H1 (cell line): Measurements from ENCODE around the gene SLC9A5. TPM values are rescaled to one million over a fixed set of nuclear protein-coding genes. Genes with fewer than 3 reads are reported as not detected.

Source experiments
- CTCF ChIA-PET: fragments of 300-600 bp; sonication (Branson Sonifier 250); formaldehyde crosslinking; loops from one replicate; lab custom pipeline; 2021; ENCODE audit not compliant: partially characterized antibody; lab: Charles Lee
- POLR2A ChIA-PET: fragments of 300-600 bp; sonication (Branson Sonifier 250); formaldehyde crosslinking; loops from one replicate; lab custom pipeline; 2021; ENCODE audit warnings: inconsistent platforms; ENCODE audit not compliant: partially characterized antibody; lab: Charles Lee
- DNase-seq, 2 experiments: peaks; one replicate each; pipeline versions ENCODE4 v3.0.0 to v3.0.0-alpha.2; 2010 to 2022; ENCODE audit warnings: low spot score in 2 of 2, low read depth in 1 of 2, mixed read lengths in 1 of 2
- FAIRE-seq: peaks from 2 replicates; lab custom pipeline; 2011; peaks lifted over from hg19 to GRCh38; lab: Jason Lieb, UNC
- H2AFZ ChIP-seq: 2 replicates; pipeline ENCODE4 v1.8.1; 2012; ENCODE audit warnings: low read length, inconsistent platforms
- H2AK5ac ChIP-seq: 2 replicates; pipeline ENCODE4 v1.6.1; 2013; ENCODE audit warnings: low read depth, low read length
- H2BK120ac ChIP-seq: replicated peaks from 2 replicates; pipeline ENCODE3; 2013; ENCODE audit warnings: low read depth, low read length, inconsistent platforms
- H2BK12ac ChIP-seq: 2 replicates; pipeline ENCODE4 v1.6.1; 2013; ENCODE audit warnings: low read depth, low read length
- H2BK15ac ChIP-seq: 2 replicates; pipeline ENCODE4 v1.6.1; 2013; ENCODE audit warnings: low read length
- H2BK20ac ChIP-seq: 2 replicates; pipeline ENCODE4 v1.6.1; 2013; ENCODE audit warnings: low read length
- H2BK5ac ChIP-seq: 2 replicates; pipeline ENCODE4 v1.6.1; 2013; ENCODE audit warnings: low read depth, low read length
- H3K14ac ChIP-seq: 2 replicates; pipeline ENCODE4 v1.6.1; 2013; ENCODE audit warnings: inconsistent platforms; ENCODE audit not compliant: insufficient read length
- H3K18ac ChIP-seq: 2 replicates; pipeline ENCODE4 v1.6.1; 2013; ENCODE audit warnings: low read length; ENCODE audit errors: extremely low read depth
- H3K23ac ChIP-seq: 2 replicates; pipeline ENCODE4 v1.6.1; 2013; ENCODE audit warnings: inconsistent platforms; ENCODE audit not compliant: insufficient read length
- H3K23me2 ChIP-seq: 2 replicates; pipeline ENCODE4 v1.6.1; 2013; ENCODE audit warnings: low read depth, low read length
- H3K27ac ChIP-seq: 2 replicates; pipeline ENCODE4 v1.6.1; 2011; ENCODE audit warnings: low read depth, low read length, inconsistent platforms
- H3K27me3 ChIP-seq, 4 experiments: replicated peaks in 1 of 4; 1 replicate in 1 of 4; 2 replicates in 3 of 4; pipeline versions ENCODE4 v1.6.1 to v1.8.1; 2011 to 2013; ENCODE audit warnings: low read length in 3 of 4, mild to moderate bottlenecking in 3 of 4, inconsistent platforms in 2 of 4, mixed read lengths in 2 of 4, moderate library complexity in 1 of 4; ENCODE audit not compliant: control insufficient read depth in 3 of 4, insufficient read depth in 3 of 4; ENCODE audit errors: extremely low read depth in 1 of 4
- H3K36me3 ChIP-seq, 4 experiments: 2 replicates each; pipeline versions ENCODE4 v1.6.1 to v1.8.1; 2011 to 2013; ENCODE audit warnings: mild to moderate bottlenecking in 4 of 4, low read length in 3 of 4, moderate library complexity in 2 of 4, control low read depth in 1 of 4, inconsistent platforms in 1 of 4; ENCODE audit not compliant: insufficient read depth in 4 of 4, control insufficient read depth in 2 of 4
- H3K4ac ChIP-seq: replicated peaks from 2 replicates; pipeline ENCODE3; 2013; ENCODE audit warnings: low read length, low read depth, mixed read lengths, inconsistent platforms; ENCODE audit not compliant: insufficient read length
- H3K4me1 ChIP-seq, 4 experiments: replicated peaks in 1 of 4; 1 replicate in 1 of 4; 2 replicates in 3 of 4; pipeline versions ENCODE4 v1.6.1 to v1.8.1; 2011 to 2013; ENCODE audit warnings: low read length in 3 of 4, inconsistent platforms in 2 of 4, mixed read lengths in 1 of 4; ENCODE audit not compliant: insufficient read depth in 4 of 4, control insufficient read depth in 3 of 4
- H3K4me2 ChIP-seq, 2 experiments: 2 replicates each; pipeline versions ENCODE4 v1.6.1 to v1.8.1; 2011 to 2013; ENCODE audit warnings: low read depth in 2 of 2, low read length in 2 of 2, control low read depth in 1 of 2, inconsistent platforms in 1 of 2, mild to moderate bottlenecking in 1 of 2; ENCODE audit not compliant: insufficient read depth in 1 of 2
- H3K4me3 ChIP-seq, 4 experiments: fragments of 200-600, 300-600 bp in 1 of 4; sonication (generic), shearing (Covaris generic), sonication (Bioruptor Twin) in 1 of 4; 2 replicates each; pipeline versions ENCODE4 v1.5.1 to v1.8.1; 2011 to 2016; ENCODE audit warnings: low read length in 4 of 4, low read depth in 3 of 4, control low read depth in 2 of 4, inconsistent platforms in 2 of 4, mild to moderate bottlenecking in 2 of 4, mixed read lengths in 1 of 4, moderate library complexity in 1 of 4; ENCODE audit not compliant: insufficient read depth in 2 of 4; ENCODE audit errors: extremely low read depth in 1 of 4
- H3K56ac ChIP-seq: replicated peaks from 2 replicates; pipeline ENCODE3; 2013; ENCODE audit warnings: low read depth, mild to moderate bottlenecking, mixed read lengths, low read length, inconsistent platforms; ENCODE audit not compliant: insufficient read length
- H3K79me1 ChIP-seq: 2 replicates; pipeline ENCODE4 v1.6.1; 2013; ENCODE audit warnings: low read depth, low read length, control low read depth
- H3K79me2 ChIP-seq, 2 experiments: 2 replicates each; pipeline versions ENCODE4 v1.6.1 to v1.8.1; 2012 to 2013; ENCODE audit warnings: low read length in 2 of 2, mild to moderate bottlenecking in 2 of 2, inconsistent platforms in 1 of 2; ENCODE audit not compliant: insufficient read depth in 2 of 2, control insufficient read depth in 1 of 2
- H3K9ac ChIP-seq, 4 experiments: replicated peaks in 1 of 4; 1 replicate in 1 of 4; 2 replicates in 3 of 4; pipeline versions ENCODE4 v1.6.1 to v1.8.1; 2011 to 2013; ENCODE audit warnings: low read depth in 3 of 4, low read length in 3 of 4, control low read depth in 2 of 4, mild to moderate bottlenecking in 2 of 4, moderate library complexity in 2 of 4, inconsistent platforms in 1 of 4; ENCODE audit errors: extremely low read depth in 1 of 4
- H3K9me3 ChIP-seq, 2 experiments: 2 replicates each; pipeline versions ENCODE4 v1.6.1 to v1.8.1; 2012 to 2013; ENCODE audit warnings: mild to moderate bottlenecking in 2 of 2, moderate library complexity in 2 of 2, control low read depth in 1 of 2, inconsistent platforms in 1 of 2, low read depth in 1 of 2, low read length in 1 of 2, mixed read lengths in 1 of 2; ENCODE audit not compliant: insufficient read depth in 2 of 2
- H4K20me1 ChIP-seq, 2 experiments: replicated peaks in 1 of 2; 2 replicates each; pipeline versions ENCODE3 to v1.8.1; 2011 to 2013; ENCODE audit warnings: inconsistent platforms in 2 of 2, low read length in 2 of 2, mild to moderate bottlenecking in 1 of 2; ENCODE audit not compliant: insufficient read depth in 2 of 2, control insufficient read depth in 1 of 2
- H4K5ac ChIP-seq: 2 replicates; pipeline ENCODE4 v1.6.1; 2013; ENCODE audit warnings: low read length, low read depth, mixed read lengths, inconsistent platforms; ENCODE audit not compliant: insufficient read length
- H4K8ac ChIP-seq: 2 replicates; pipeline ENCODE4 v1.8.0; 2013; ENCODE audit warnings: mild to moderate bottlenecking, moderate library complexity, low read length, inconsistent platforms; ENCODE audit not compliant: insufficient read depth; ENCODE audit errors: extremely low read depth
- H4K91ac ChIP-seq: replicated peaks from 2 replicates; pipeline ENCODE3; 2013; ENCODE audit warnings: low read length, mixed read lengths, inconsistent platforms; ENCODE audit not compliant: insufficient read length
- CREB1 ChIP-seq: IDR thresholded peaks from 2 replicates; pipeline ENCODE4 v1.6.1; 2012; ENCODE audit warnings: inconsistent platforms
- HDAC6 ChIP-seq: IDR thresholded peaks from one replicate; pipeline ENCODE4 v1.7.1; 2012; ENCODE audit warnings: low read depth, mild to moderate bottlenecking, inconsistent platforms, low read length, moderate library complexity
- JUN ChIP-seq: IDR thresholded peaks from 2 replicates; pipeline ENCODE4 v1.6.1; 2011; ENCODE audit warnings: low read depth, mild to moderate bottlenecking, improper control_type of control experiment, low read length
- KDM4A ChIP-seq: IDR thresholded peaks from one replicate; pipeline ENCODE4 v1.7.1; 2012; ENCODE audit warnings: low read depth, mild to moderate bottlenecking, moderate library complexity, low read length, inconsistent platforms; ENCODE audit not compliant: severe bottlenecking
- SP4 ChIP-seq: IDR thresholded peaks from 2 replicates; pipeline ENCODE4 v1.6.1; 2012; ENCODE audit warnings: low read length, inconsistent platforms
- ZNF274 ChIP-seq: IDR thresholded peaks from 2 replicates; pipeline ENCODE4 v1.7.0; 2012; ENCODE audit warnings: low read length, borderline replicate concordance; ENCODE audit errors: extremely low read depth
- WGBS, 2 experiments: shearing (Covaris generic) in 1 of 2; methylation state at CpG; one replicate each; pipeline versions ENCODE4 v1.1.6 to v1.1.7; 2013 to 2015; ENCODE audit warnings: low lambda C conversion rate in 2 of 2, mixed read lengths in 2 of 2, inconsistent platforms in 1 of 2, low coverage in 1 of 2, missing lambda C conversion rate in 1 of 2; ENCODE audit not compliant: insufficient replicate concordance in 2 of 2, insufficient coverage in 1 of 2, insufficient read length in 1 of 2; ENCODE audit errors: extremely low coverage in 1 of 2, missing lambda C conversion rate in 1 of 2; 5-methylcytosine and 5-hydroxymethylcytosine counted together
- polyA plus RNA-seq, 7 experiments: library from polyadenylated mRNA; depleted of rRNA in 3 of 7; stranded (reverse) in 5 of 7; unstranded in 2 of 7; fragments of >200 nt in 5 of 7; fragments of 200-250 nt in 2 of 7; gene quantifications; 1 replicate in 5 of 7; 2 replicates in 1 of 7; 4 replicates in 1 of 7; pipeline versions ENCODE4 v1.2.1 to v1.2.3, GENCODE V29; 2011 to 2013; ENCODE audit warnings: missing spikeins in 2 of 7, mixed read lengths in 2 of 7
- total RNA-seq: library from RNA; stranded (reverse); fragmentation: NEBNext Ultra II Directional; extraction: Animal tissue kit (Norgen Biotek cat#: 25700); gene quantifications from 2 replicates; pipeline ENCODE4 v1.2.1, GENCODE V29; 2021

The SLC9A5 gene
- total and polyA plus RNA-seq, 2 of the 8 experiments (the other 6 are each of a cell fraction or from before 2014, with no cell fraction given): 7.9 to 8.6 TPM

GRCh38 chr16:67250045-67250327 is 1.2 kb downstream of the SLC9A5 start:
- H3K9me3 ChIP-seq: no peaks in the 10 kb centered on the region
- peaks cover 12% of the 10 kb centered on the region; the same call in 1 of the 2 replicates for H3K23me2 ChIP-seq
- H4K8ac ChIP-seq: no peak overlapping the region
- H3K14ac ChIP-seq: no peak overlapping the region
- H3K23ac ChIP-seq: no peak overlapping the region
- peaks cover 0 to 21% (median 13%) of the 10 kb centered on the region in 4 experiments; a peak in 5 of 7 replicates for H3K27me3 ChIP-seq
- H2BK20ac ChIP-seq: no peak overlapping the region
- no peak overlapping the region for H3K18ac ChIP-seq
- H2BK120ac ChIP-seq: no peak overlapping the region
- no peak overlapping the region for H3K9ac ChIP-seq
- no peak overlapping the region for H3K56ac ChIP-seq
- H2AFZ ChIP-seq: no peak overlapping the region
- no peak overlapping the region for H2BK5ac ChIP-seq
- H2BK15ac ChIP-seq: no peak overlapping the region
- H3K36me3 ChIP-seq: peaks cover 0 to 2% (median 0%) of the 10 kb centered on the region in 4 experiments; a peak in 2 of 8 replicates
- H3K79me2 ChIP-seq: peaks cover 0 to 3% of the 10 kb centered on the region in 2 experiments; a peak in 1 of 4 replicates
- H3K4me1 ChIP-seq: peaks cover 6 to 25% (median 9%) of the 10 kb centered on the region in 4 experiments
- no peak for FAIRE-seq
- CTCF ChIA-PET: interaction anchor here (1.0 to 4.4 kb wide), 7 partner anchors 10 to 232 kb away, joined by 3 to 33 read pairs (median 4); no protein-coding TSS in a partner anchor
- H3K4me2 ChIP-seq: peak overlapping the region; percentile 92 to 95
- TF ChIP-seq SP4: no peak
- TF ChIP-seq HDAC6: no peak
- TF ChIP-seq CREB1: no peak
- TF ChIP-seq JUN: no peak
- TF ChIP-seq ZNF274: no peak
- no peak for TF ChIP-seq KDM4A
- no peak overlapping the region for H4K91ac ChIP-seq
- no peak overlapping the region for H3K4ac ChIP-seq
- DNase-seq: no peak
- H4K5ac ChIP-seq: no peak overlapping the region
- peak overlapping the region in 2 of 4 experiments; percentile 70 to 71; a peak in 2 of 8 replicates for H3K4me3 ChIP-seq
- no peaks in the 10 kb centered on the region; the same call in 1 of the 2 replicates for H3K79me1 ChIP-seq
- no peak overlapping the region for H2AK5ac ChIP-seq
- POLR2A ChIA-PET: interaction anchor here (1.3 to 6.8 kb wide), 5 partner anchors 11 to 35 kb away, joined by 3 to 111 read pairs (median 12); no protein-coding TSS in a partner anchor
- peaks cover 1 to 3% of the 10 kb centered on the region in 2 experiments for H4K20me1 ChIP-seq
- H3K27ac ChIP-seq: no peak overlapping the region
- 89% methylated on average over 4 of the region's 4 CpGs; no CpG with 5 or more reads in 1 of the 2 experiments for WGBS, 2 experiments
- no peak overlapping the region for H2BK12ac ChIP-seq
